OCI-LY3 (cell line): Measurements from ENCODE around the gene TTC28.

Experiments used
- EZH2phosphoT487 ChIP-seq: fragments of 200-600 bp; shearing (Covaris generic); IDR thresholded peaks from 2 replicates; pipeline ENCODE4 v1.6.1; 2018; ENCODE audit warnings: antibody characterized with exemption, mixed run types, low read depth
- TF ChIP-seq, protein P1 (sequence below): fragments of 200-600, 300-600 bp; sonication (generic); IDR thresholded peaks from 2 replicates; pipeline ENCODE4 v1.5.1; 2014; ENCODE audit warnings: antibody characterized with exemption, low read length, low read depth

DNA sequence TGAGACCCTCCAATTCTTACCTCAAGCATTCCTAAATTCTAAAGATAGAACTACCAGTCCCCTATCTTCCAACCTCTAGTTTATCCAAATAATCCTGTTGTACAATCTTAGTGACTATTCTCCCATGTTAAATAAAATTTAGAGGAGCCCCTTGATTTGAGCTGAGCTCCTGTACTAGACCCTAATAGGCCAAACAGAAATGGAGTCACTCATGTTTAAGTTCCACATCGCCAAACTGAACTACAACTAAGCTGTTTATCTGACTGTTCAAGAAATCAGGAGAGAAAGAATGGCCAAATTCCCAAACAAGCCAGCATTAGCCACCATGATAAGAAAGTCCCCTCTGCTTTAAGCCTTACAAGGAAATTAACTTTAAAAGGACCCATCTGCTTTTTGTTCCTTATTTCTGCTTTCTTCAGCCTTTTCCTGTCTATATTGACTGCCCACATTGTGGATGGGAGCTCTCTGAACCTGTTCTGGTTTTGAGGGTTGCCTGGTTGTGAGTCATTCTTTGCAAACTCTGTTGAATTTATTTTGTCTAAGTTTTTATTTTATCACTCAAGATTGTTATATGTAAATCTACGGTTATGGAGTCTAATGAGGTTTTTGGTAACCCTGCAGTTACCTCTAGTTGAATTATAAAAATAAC is 90.4 kb downstream of the TTC28 start:
- TF ChIP-seq, protein P1, sequence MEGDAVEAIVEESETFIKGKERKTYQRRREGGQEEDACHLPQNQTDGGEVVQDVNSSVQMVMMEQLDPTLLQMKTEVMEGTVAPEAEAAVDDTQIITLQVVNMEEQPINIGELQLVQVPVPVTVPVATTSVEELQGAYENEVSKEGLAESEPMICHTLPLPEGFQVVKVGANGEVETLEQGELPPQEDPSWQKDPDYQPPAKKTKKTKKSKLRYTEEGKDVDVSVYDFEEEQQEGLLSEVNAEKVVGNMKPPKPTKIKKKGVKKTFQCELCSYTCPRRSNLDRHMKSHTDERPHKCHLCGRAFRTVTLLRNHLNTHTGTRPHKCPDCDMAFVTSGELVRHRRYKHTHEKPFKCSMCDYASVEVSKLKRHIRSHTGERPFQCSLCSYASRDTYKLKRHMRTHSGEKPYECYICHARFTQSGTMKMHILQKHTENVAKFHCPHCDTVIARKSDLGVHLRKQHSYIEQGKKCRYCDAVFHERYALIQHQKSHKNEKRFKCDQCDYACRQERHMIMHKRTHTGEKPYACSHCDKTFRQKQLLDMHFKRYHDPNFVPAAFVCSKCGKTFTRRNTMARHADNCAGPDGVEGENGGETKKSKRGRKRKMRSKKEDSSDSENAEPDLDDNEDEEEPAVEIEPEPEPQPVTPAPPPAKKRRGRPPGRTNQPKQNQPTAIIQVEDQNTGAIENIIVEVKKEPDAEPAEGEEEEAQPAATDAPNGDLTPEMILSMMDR, result no peak
- no peak for TF ChIP-seq EZH2phosphoT487
